OCI-LY7 (cell line): ENCODE results near the gene FBLN1.

Experiments used
- CTCF ChIP-seq: fragments of 200-600 bp; sonication (generic); conservative IDR thresholded peaks from 2 replicates; pipeline ENCODE4 v1.5.1; 2014; ENCODE audit warnings: mild to moderate bottlenecking, antibody characterized with exemption, low read length, moderate library complexity, mixed read lengths
- EZH2phosphoT487 ChIP-seq: fragments of 200-600 bp; sonication (generic); IDR thresholded peaks from 2 replicates; pipeline ENCODE4 v1.6.1; 2018; ENCODE audit warnings: low read depth, borderline replicate concordance, mild to moderate bottlenecking, mixed run types, antibody characterized with exemption, low read length, moderate library complexity, mixed read lengths

GRCh38 chr22:45598596-45599217 lies 96.0 kb downstream of the FBLN1 start:
- TF ChIP-seq CTCF (no peak), EZH2phosphoT487 (no peak)
